HG03108 (cell line): ENCODE results near the gene CNOT4.

Experiments
- ATAC-seq: cut with Tn5 transposase; IDR thresholded peaks from one replicate; pipeline ENCODE4 v1.9.1; 2021; ENCODE audit warnings: moderate library complexity; ENCODE audit not compliant: unreplicated experiment

CNOT4 gene

GRCh38 chr7:135405969-135406368 lies 103.9 kb downstream of the CNOT4 start:
- no peak for ATAC-seq

- no peak for ATAC-seq
Measured at GRCh38 chr7:135403302-135403701, 106.6 kb downstream of the CNOT4 start.

- no peak for ATAC-seq
Measured at GRCh38 chr7:135397689-135398088, 112.2 kb downstream of the CNOT4 start.

- no peak for ATAC-seq
Measured at GRCh38 chr7:135392701-135393100, 117.2 kb downstream of the CNOT4 start.

- no peak for ATAC-seq
Measured at GRCh38 chr7:135391514-135391913, 118.4 kb downstream of the CNOT4 start.

- ATAC-seq, result no peak
Measured at GRCh38 chr7:135390829-135391228, 119.1 kb downstream of the CNOT4 start.

- no peak for ATAC-seq
Measured at GRCh38 chr7:135389971-135390370, 119.9 kb downstream of the CNOT4 start.

- ATAC-seq, result no peak
Measured at GRCh38 chr7:135388616-135389015, 121.3 kb downstream of the CNOT4 start.

- ATAC-seq, result no peak
Measured at GRCh38 chr7:135386776-135387175, 123.1 kb downstream of the CNOT4 start.

GRCh38 chr7:135386181-135386580 lies 123.7 kb downstream of the CNOT4 start:
- ATAC-seq, result no peak

- no peak for ATAC-seq
Measured at GRCh38 chr7:135385209-135385608, 124.7 kb downstream of the CNOT4 start.

GRCh38 chr7:135383525-135384175 lies 126.3 kb downstream of the CNOT4 start:
- no peak for ATAC-seq

- ATAC-seq, result no peak
Measured at GRCh38 chr7:135382173-135382572, 127.7 kb downstream of the CNOT4 start.

GRCh38 chr7:135381369-135381768 lies 128.5 kb downstream of the CNOT4 start:
- no peak for ATAC-seq

- no peak for ATAC-seq
Measured at GRCh38 chr7:135380351-135380750, 129.6 kb downstream of the CNOT4 start.

GRCh38 chr7:135377171-135377570 lies 132.7 kb downstream of the CNOT4 start:
- no peak for ATAC-seq

- no peak for ATAC-seq
Measured at GRCh38 chr7:135375908-135376699, 133.8 kb downstream of the CNOT4 start.

- ATAC-seq, result no peak
Measured at GRCh38 chr7:135374736-135375135, 135.2 kb downstream of the CNOT4 start.

- no peak for ATAC-seq
Measured at GRCh38 chr7:135372222-135372621, 137.7 kb downstream of the CNOT4 start.

GRCh38 chr7:135370656-135371055 lies 139.2 kb downstream of the CNOT4 start:
- no peak for ATAC-seq

- ATAC-seq, result no peak
Measured at GRCh38 chr7:135369405-135369804, 140.5 kb downstream of the CNOT4 start.

- no peak for ATAC-seq
Measured at GRCh38 chr7:135368416-135369186, 141.3 kb downstream of the CNOT4 start.
